ENCODE measurements around the gene INSL3.

The INSL3 gene, protein sequence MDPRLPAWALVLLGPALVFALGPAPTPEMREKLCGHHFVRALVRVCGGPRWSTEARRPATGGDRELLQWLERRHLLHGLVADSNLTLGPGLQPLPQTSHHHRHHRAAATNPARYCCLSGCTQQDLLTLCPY

GRCh38 chr19:17821190-17821589, at the start of gene INSL3:
TSS of gene INSL3 (minus strand) at chr19:17821519. CDS start at chr19:17821506, 13 bp downstream.
- DNase-seq = no peak

GRCh38 chr19:17869114-17869608, 47.8 kb upstream of the INSL3 start:
- no peak for DNase-seq

GRCh38 chr19:17868669-17869068, 47.4 kb upstream of the INSL3 start:
- DNase-seq = no peak

DNA sequence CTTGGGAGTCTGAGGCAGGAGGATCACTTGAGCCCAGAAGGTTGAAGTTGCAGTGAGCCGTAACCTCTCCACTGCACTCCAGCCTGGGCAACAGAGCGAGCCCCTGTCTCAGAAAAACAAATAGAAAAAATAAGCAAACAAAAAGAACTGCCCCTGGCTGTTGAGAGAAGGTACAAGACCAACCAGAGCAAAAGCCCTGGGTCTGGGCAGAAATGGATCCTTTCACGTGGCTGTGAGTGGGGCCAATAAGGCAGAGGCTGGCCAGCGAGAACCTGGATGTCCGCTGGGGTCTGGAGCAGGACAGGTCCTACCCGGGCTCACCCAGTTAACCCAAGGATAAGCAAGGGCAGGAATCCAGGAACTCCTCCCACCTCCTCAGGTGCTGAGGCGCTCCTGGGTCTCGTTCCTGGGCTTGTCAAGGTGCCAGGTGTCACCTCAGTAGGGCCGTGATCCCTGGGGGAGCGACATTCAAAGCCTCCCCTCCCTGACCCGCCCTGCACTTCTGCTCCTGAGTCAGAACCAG, 45.7 kb upstream of the INSL3 start:
- no peak for DNase-seq

DNA sequence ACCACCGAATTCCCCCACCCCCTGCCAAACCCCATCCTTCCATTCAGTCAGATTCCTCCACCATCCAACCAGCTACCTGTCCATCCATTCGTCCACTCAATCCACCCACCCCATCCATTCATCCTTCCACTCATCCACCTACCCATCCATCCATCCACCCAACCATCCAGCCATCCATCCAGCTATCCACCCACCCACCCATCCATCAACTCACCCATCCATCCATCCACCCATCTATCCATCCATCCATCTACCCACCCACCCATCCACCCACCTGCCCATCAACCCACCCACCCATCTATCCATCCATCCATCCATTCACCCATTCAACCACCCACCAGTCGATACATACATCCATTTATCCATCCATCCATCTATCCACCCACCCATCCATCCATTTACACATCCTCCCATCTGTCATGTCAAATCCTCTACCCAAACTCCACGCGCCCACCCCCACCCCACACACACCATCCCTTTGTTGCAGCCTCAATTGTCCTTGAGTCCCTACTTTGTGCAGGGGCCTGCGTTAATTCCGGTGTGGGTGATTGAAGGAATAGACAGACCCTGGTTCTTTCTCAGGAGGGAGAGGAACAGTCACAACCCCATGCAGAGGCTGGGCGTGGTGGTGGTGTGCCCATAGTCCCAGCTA, 45.1 kb upstream of the INSL3 start:
- no peak for DNase-seq

- DNase-seq = peak in 1 of 4 experiments; percentile 21
Observed at GRCh38 chr19:17865364-17866311, 44.3 kb upstream of the INSL3 start.

- DNase-seq = no peak
Observed at GRCh38 chr19:17863520-17864182, 42.3 kb upstream of the INSL3 start.

DNA sequence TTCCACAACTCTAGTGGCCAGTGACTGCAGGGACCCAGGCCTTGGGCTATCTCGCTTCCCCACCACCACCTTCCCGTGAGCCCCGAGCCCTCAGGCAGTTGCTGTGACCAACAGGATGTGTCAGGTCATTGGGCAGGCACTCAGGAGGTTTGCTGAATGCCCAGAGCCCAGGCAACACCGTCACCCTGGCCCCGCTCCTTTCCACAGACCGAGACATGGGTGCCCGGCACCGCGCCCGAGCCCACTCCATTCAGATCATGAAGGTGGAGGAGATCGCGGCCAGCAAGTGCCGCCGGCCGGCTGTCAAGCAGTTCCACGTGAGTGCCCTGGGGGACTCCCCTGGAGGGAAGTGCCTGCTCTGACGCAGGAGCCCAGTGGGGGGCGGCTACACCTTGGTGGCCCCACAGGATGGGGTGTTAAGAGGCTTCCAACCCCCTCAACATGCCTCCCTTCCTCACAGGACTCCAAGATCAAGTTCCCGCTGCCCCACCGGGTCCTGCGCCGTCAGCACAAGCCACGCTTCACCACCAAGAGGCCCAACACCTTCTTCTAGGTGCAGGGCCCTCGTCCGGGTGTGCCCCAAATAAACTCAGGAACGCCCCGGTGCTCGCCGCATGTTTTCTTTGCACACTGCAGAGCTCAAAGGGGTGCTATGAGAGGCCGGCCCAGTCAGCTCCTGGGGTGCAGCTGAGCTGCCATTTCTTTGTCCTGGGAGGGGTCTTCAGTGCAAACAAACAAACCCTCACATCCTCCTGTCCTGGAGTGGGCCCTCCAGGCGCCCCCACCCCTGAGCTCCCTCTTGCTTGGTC, 41.6 kb upstream of the INSL3 start:
- DNase-seq = no peak

- no peak for DNase-seq
Observed at GRCh38 chr19:17861542-17862402, 40.5 kb upstream of the INSL3 start.

GRCh38 chr19:17860993-17861360, 39.7 kb upstream of the INSL3 start:
- no peak for DNase-seq

DNA sequence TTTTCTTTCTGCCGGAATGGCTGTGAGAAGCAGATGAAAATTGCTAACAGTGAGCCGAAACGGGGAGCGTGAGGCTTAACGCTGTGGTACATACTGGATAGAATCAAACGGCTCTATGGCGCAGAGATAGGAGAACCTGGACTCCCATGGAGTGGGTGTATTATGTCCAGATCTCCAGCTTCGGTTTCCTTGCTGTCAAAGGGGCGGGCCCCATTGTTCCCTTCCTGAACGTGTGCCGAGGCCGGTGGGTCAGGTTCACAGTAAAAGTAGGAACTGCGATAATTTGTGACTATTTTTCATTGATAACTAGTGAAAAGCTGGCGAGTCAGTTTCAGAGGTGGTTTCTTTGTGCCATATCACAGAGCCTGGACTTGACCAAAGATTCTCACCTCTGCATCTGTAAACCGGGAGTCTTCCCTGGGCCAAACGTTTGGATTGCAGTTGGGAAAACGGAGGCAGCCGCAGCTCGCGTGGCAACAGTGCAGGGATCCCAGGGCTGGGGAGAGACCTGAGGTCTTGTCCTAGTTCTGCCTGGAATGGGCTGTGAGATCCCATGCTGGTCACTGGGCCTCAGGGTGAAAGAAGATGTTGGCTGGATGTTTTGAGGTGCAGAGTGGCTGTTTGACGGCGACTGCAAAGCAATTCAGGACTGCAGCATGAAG, 39.1 kb upstream of the INSL3 start:
- DNase-seq = no peak

DNA sequence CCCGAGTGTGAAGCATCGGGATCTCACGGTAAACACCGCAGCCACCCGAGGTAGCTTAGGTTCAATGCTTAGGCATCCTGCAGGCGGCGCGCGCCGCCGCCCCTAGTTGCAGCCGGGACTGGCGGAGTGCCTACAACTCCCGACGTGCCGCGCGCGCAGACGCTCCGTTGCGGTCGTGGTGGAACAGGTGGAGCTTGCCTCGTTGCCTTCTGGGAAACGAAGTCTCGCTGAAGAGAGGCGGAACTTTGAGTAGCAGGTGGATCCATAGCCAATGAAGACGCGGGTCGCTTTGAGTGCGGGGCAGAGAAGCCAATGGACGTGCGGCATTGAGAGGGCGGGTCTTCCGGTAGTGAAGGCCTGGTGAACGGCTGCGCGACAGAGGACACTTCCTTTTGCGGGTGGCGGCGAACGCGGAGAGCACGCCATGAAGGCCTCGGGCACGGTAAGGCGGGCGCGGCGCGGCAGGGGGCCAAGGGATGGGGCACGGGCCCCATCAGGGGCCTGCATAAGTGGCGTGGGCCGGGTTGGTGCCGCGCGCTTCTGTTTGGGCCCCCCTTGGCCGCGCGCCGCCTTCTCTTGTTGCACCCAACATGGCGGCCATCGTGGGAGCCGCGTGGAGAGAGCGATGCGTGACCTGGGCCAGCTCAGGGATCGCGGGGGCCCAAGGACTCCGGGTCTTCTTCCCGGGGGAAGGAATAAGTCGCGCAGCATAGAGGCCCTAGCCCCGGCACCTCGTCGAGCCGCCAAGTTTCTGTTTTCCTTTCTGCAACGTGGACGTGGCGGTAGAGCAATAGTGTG, 38.4 kb upstream of the INSL3 start, which contains the start of gene RPL18A:
TSS of gene RPL18A (plus strand) at position 378 of the 798 bp plus-strand sequence. CDS start at position 425, 47 bp downstream.
- peak; percentile 93 to 98 (median 96) for DNase-seq

DNA sequence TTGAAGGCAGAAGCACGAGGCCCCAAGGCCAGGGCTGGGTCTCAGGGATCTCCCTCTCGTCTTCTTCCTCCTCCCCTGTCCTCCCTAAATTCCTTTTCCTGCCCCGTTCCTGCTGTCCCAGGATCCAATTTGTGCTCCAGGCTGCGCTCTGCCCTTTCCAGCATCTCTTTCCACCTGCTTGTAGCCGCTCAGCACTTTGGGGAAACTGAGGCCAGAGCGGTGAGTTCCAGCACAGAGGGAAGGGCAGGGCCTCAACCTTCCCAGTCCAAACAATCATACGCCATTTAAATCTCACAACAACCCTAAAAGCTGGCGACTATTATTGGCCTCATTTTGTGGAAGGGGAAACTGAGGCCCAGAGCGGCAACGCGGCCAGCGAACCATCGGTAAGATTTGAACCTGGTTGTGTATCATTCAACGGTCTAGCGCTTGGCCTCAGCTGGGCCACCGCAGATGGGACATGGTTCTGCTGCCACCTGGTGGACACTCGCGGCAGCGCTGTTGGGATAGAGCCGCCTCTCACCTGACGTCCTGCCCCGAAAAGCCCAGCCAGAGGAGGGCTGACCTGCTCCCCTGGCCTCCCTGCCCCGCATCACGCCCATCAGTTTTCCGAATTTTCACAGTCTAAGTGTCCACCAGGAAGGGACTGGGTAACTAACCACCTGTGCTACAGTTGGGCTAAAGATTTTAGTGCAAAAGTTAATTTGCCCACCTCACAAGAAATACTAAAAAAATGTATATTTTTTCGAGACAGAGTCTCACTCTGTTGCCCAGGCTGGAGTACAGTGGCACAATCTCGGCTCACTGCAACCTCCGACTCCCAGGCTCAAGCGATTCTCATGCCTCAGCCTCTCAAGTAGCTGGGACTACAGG, 34.2 kb upstream of the INSL3 start:
- DNase-seq = peak; percentile 92 to 96 (median 94)

GRCh38 chr19:17854061-17854460, 32.7 kb upstream of the INSL3 start:
- DNase-seq = no peak

DNA sequence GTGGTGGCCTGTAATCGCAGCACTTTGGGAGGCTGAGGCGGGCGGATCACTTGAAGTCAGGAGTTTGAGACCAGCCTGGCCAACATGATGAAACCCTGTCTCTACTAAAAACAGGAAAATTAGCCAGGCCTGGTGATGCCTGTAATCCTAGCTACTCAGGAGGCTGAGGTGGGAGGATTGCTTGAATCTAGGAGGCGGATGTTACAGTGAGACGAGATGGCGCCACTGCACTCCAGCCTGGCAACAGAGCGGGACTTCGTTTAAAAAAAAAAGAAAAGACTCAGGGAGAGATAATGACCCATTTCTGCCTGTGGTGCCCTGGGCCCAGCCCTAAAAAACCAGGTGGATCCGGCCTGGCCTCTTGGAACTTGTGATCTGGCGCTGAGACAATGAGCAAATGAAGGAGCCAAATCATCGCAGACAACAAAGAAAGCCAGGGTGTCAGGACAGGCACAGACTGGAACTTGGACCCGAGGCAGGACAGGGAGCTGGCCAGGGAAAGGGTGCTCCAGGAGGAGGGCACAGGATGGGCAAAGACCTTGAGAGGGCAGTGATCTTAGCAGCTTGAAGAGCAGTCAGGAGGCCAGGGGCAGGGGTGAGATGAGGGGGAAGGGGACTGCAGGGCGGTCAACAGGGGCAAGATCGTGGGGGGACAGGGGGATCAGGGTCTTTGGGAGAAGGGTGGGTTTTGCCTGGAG, 27.4 kb upstream of the INSL3 start:
- no peak for DNase-seq

DNA sequence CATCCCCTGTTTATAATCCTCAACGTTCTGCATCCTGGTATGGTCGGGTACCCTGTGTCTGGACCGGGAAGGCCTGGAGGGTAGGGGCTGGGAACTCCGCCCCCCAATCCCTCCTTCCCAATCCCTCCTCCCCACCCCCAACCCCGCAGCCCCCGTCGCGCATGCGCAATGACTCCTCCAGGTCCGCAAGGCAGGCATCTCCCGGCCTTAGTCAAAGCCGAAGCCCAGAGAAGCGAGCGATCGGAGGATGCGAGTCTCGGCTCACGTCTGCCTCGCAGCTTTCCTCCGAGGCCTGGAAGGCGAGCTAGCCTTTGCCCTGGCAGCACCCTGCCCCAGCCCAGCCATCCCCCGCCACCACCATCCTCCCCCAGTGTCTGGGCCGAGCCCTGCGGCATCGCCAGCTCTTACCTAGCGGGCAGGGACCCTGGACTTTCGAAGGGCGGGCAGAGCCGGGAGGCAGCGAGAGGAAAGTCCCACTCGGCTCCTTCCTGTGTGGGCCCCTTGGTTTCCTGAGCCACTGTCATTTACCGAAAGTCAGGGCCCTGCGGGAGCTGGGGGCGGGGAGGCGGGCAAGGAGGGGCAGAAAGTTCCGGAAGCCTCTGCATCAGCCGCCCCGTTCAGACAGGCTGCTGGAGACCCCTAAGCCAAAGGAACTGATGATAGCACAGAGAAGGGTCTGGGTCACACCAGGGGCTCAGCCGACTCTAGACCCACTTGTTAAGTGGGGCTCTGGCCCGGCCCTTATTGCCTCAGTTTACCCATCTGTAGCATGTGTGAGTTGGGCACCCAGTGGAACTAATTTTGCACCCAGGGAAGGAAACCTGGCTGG, 26.4 kb upstream of the INSL3 start, which contains the start of gene JAK3:
TSS of gene JAK3 (minus strand) at position 445 of the 829 bp plus-strand sequence. CDS start 3,565 bp downstream, outside the sequence.
- DNase-seq = peak; percentile 61 to 82 (median 76)

Measured in activated naive CD4-positive, alpha-beta T cell (primary cell).